MCF 10A (cell line): ENCODE measurements around the gene PTPRC. TPM values are rescaled to one million over a fixed set of nuclear protein-coding genes. Genes with fewer than 3 reads are reported as not detected.

ENCODE experiments used
- BruUV-seq: library from RNA; stranded (reverse); fragments of 400-500 nt; replicated peaks from 2 replicates; lab custom pipeline; 2021; lab: Mats Ljungman, UMichigan
- CTCF ChIA-PET: fragments of 300-600 bp; sonication (Branson Sonifier 250); formaldehyde crosslinking; extraction: SDS; loops from one replicate; lab custom pipeline; 2021; ENCODE audit warnings: antibody characterized with exemption, inconsistent platforms; lab: Yijun Ruan, JAX
- POLR2A ChIA-PET: fragments of 300-600, 350-650 bp; sonication (Branson Sonifier 250); formaldehyde crosslinking; extraction: SDS; loops from one replicate; lab custom pipeline; 2020; ENCODE audit warnings: antibody characterized with exemption, inconsistent platforms; lab: Yijun Ruan, JAX
- DNase-seq: peaks from one replicate; pipeline ENCODE4 v3.0.0-alpha.2; 2018; ENCODE audit not compliant: unreplicated experiment
- H3K27ac Mint-ChIP-seq: one replicate; pipeline ENCODE4 v1.8.0; 2022; ENCODE audit warnings: mild to moderate bottlenecking, low read depth, mixed read lengths; ENCODE audit not compliant: unreplicated experiment
- H3K27me3 Mint-ChIP-seq: one replicate; pipeline ENCODE4 v1.8.0; 2022; ENCODE audit warnings: mixed read lengths; ENCODE audit not compliant: insufficient read depth, unreplicated experiment
- H3K36me3 Mint-ChIP-seq: one replicate; pipeline ENCODE4 v1.8.0; 2022; ENCODE audit warnings: mild to moderate bottlenecking, moderate library complexity, mixed read lengths; ENCODE audit not compliant: insufficient read depth, unreplicated experiment
- H3K4me1 Mint-ChIP-seq: one replicate; pipeline ENCODE4 v1.8.0; 2022; ENCODE audit warnings: mixed read lengths; ENCODE audit not compliant: insufficient read depth, unreplicated experiment
- H3K4me3 Mint-ChIP-seq: one replicate; pipeline ENCODE4 v1.8.0; 2022; ENCODE audit warnings: mild to moderate bottlenecking, moderate library complexity, mixed read lengths; ENCODE audit not compliant: unreplicated experiment
- H3K9me3 Mint-ChIP-seq: one replicate; pipeline ENCODE4 v1.8.0; 2022; ENCODE audit warnings: mixed read lengths; ENCODE audit not compliant: unreplicated experiment
- CTCF ChIP-seq: fragments of 200-600 bp; IDR thresholded peaks from one replicate; pipeline ENCODE4 v1.8.0; 2022; ENCODE audit warnings: antibody characterized with exemption, mild to moderate bottlenecking; ENCODE audit not compliant: unreplicated experiment
- intact Hi-C: fragments of 100-400 bp; cut with micrococcal nuclease; formaldehyde crosslinking; loops from 2 replicates; pipeline ENCODE4 v1.14.1; 2022
- total RNA-seq: library from RNA; stranded (reverse); gene quantifications from 2 replicates; pipeline ENCODE4 v1.2.3, GENCODE V29; 2022

PTPRC gene
- total RNA-seq, 1 experiment from 2014 or later = not detected

GRCh38 chr1:198678901-198679329 is 40.1 kb downstream of the PTPRC start:
- Mint-ChIP-seq H3K36me3 (no peaks in the 10 kb centered on the region), H3K9me3 (no peaks in the 10 kb centered on the region), H3K27me3 (no peaks in the 10 kb centered on the region), H3K4me1 (peaks cover 23% of the 10 kb centered on the region), H3K4me3 (no peak overlapping the region), H3K27ac (no peak overlapping the region)
- no peak for DNase-seq
- POLR2A ChIA-PET = no interaction called here
- no peak for TF ChIP-seq CTCF
- CTCF ChIA-PET = interaction anchor here (0.6 to 1.7 kb wide), 3 partner anchors 11 to 400 kb away, joined by 3 to 8 read pairs (median 4); no protein-coding TSS in a partner anchor
- intact Hi-C loops = no loop called here
- no TSS peak for BruUV-seq

- peaks cover 23% of the 10 kb centered on the region for H3K4me1 Mint-ChIP-seq
- H3K27ac Mint-ChIP-seq = no peak overlapping the region
- H3K36me3 Mint-ChIP-seq = no peaks in the 10 kb centered on the region
- H3K9me3 Mint-ChIP-seq = no peaks in the 10 kb centered on the region
- no peak overlapping the region for H3K4me3 Mint-ChIP-seq
- BruUV-seq = no TSS peak
- H3K27me3 Mint-ChIP-seq = no peaks in the 10 kb centered on the region
- TF ChIP-seq CTCF = no peak
- DNase-seq = no peak
- CTCF ChIA-PET = no interaction called here
- POLR2A ChIA-PET = no interaction called here
- intact Hi-C loops = loop anchor here (10.0 kb wide), 2 partner anchors 425 to 985 kb away; no protein-coding TSS in a partner anchor
Measured at GRCh38 chr1:198679535-198680173, 40.8 kb downstream of the PTPRC start.

GRCh38 chr1:198680174-198680875 is 41.5 kb downstream of the PTPRC start:
- Mint-ChIP-seq H3K27ac (peak overlapping the region; percentile 96), H3K9me3 (no peaks in the 10 kb centered on the region), H3K4me3 (no peak overlapping the region), H3K36me3 (no peaks in the 10 kb centered on the region), H3K27me3 (no peaks in the 10 kb centered on the region), H3K4me1 (peaks cover 23% of the 10 kb centered on the region)
- ChIA-PET POLR2A (interaction anchor here (0.6 to 2.7 kb wide), 5 partner anchors 11 to 235 kb away, joined by 3 to 43 read pairs (median 3); no protein-coding TSS in a partner anchor), CTCF (interaction anchor here (0.6 to 5.2 kb wide), 4 partner anchors 10 to 1066 kb away, joined by 3 to 33 read pairs (median 3); no protein-coding TSS in a partner anchor)
- intact Hi-C loops = loop anchor here (10.0 kb wide), 2 partner anchors 426 to 986 kb away; no protein-coding TSS in a partner anchor
- no peak for TF ChIP-seq CTCF
- BruUV-seq = no TSS peak
- DNase-seq = no peak

GRCh38 chr1:198681252-198681651 is 42.4 kb downstream of the PTPRC start:
- H3K4me3 Mint-ChIP-seq = no peak overlapping the region
- H3K27ac Mint-ChIP-seq = peak overlapping the region; percentile 96
- intact Hi-C loops = loop anchor here (10.0 kb wide), 2 partner anchors 426 to 986 kb away; no protein-coding TSS in a partner anchor
- H3K36me3 Mint-ChIP-seq = no peaks in the 10 kb centered on the region
- POLR2A ChIA-PET = interaction anchor here (0.6 to 3.0 kb wide), 20 partner anchors 9 to 778 kb away, joined by 3 to 43 read pairs (median 4); partner anchors contain the start of gene C1orf53
- CTCF ChIA-PET = interaction anchor here (0.6 to 5.2 kb wide), 14 partner anchors 9 to 1379 kb away, joined by 3 to 33 read pairs (median 4); no protein-coding TSS in a partner anchor
- TF ChIP-seq CTCF = no peak
- DNase-seq = no peak
- BruUV-seq = no TSS peak
- H3K4me1 Mint-ChIP-seq = peaks cover 28% of the 10 kb centered on the region
- no peaks in the 10 kb centered on the region for H3K9me3 Mint-ChIP-seq
- H3K27me3 Mint-ChIP-seq = no peaks in the 10 kb centered on the region
